T-helper 1 cell treated with Interleukin-12 subunit alpha and Interleukin-12 subunit beta and Interleukin-4 antibody, amounts not matched to agents 30 ng/mL and 1 ng/mL, for 36 hours (primary cell): ENCODE measurements around the gene GBA2. TPM values are rescaled to one million over a fixed set of nuclear protein-coding genes. Genes with fewer than 3 reads are reported as not detected.

Experiments
- intact Hi-C: fragments of 100-400 bp; cut with micrococcal nuclease; formaldehyde crosslinking; loops from one replicate; pipeline ENCODE4 v1.15.1; 2024
- total RNA-seq: library from RNA; stranded (reverse); gene quantifications from 2 replicates; pipeline ENCODE4 v1.2.3, GENCODE V29; 2022

The GBA2 gene
- 61.0 and 63.1 TPM in 2 replicates for total RNA-seq

GRCh38 chr9:35748858-35749514 is at the start of gene GBA2, which contains the start of gene RGP1:
Gene GBA2, minus strand, starts transcription at chr9:35749228. Its CDS starts 524 bp downstream, at chr9:35748704.
Gene RGP1, plus strand, starts transcription at chr9:35749287. Its CDS starts 469 bp downstream, at chr9:35749756.
- intact Hi-C loops = loop anchor here (1.0 kb wide), 9 partner anchors 7 to 1370 kb away; partner anchors contain the start of genes CREB3, HINT2, TLN1 and TMEM8B

DNA sequence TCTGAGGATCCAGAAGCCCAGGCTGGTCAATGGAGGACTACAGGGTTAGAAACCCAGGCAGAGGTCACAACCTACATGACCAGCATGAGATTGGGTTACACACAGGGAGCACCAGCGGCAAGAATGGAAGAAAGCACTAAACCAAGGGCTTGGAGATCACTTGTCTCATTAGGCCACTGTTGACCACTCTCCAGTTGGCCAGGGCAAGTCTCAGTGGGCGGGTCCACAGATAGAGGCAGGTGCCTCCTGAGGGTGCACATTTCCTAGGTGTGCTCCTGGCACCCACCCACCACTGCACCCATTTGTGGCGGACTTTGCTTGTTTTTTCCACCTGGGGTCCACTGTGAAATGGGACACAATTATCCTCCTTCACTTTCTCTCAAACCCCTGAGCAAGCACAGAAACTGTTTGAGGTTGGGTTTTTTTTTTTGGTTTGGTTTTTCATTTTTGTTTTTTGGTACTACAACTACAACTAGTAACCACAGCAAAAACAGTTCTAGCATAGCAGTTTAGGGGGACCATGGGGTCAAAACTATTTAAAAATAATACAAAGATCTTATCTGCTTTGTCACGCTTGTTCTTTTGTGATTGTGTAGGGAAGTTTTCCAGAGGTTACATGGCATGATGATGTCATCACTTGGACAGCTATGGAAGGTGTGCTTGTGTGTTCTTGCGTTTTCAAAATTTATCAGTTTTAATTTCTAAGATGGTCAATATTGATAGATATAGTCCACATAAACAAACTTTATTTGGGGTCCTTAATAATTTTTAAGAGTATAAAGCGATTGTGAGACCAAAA is 48.5 kb upstream of the GBA2 start:
- intact Hi-C loops = no loop called here

DNA sequence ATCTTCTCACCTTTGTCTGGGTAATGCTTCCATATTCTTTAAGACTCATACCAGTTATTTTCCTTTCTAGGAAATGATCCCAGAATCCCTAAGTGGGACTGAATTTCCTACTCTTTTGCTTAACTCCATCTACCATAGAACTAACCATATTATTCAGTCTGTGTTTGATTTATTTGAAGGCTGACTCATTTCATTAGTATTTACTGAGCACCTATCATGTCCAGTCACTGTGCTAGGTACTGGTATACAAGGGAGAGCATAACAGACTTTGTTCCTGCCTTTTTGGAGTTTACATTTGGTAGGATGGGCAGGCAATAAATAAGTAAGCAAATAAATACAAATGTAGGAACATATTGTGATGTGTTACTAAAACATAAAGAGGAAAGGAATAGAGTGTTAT is 46.7 kb upstream of the GBA2 start:
- intact Hi-C loops = no loop called here

- intact Hi-C loops = no loop called here
Observed at GRCh38 chr9:35793461-35793860, 44.4 kb upstream of the GBA2 start.

DNA sequence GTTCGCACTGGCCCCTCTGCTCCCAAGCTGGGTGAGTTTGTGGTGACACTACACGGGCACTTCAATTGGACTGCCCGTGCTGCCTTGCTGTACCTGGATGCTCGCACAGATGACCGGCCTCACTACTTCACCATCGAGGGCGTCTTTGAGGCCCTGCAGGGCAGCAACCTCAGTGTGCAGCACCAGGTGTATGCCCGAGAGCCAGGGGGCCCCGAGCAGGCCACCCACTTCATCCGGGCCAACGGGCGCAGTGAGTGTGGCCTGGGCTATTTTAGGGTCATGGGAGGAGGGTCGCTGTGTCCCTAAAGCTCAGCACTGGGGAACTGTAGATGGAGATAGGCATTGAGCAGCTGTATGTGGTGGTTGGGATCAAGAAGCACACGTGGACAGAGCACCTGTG is 43.8 kb upstream of the GBA2 start:
- intact Hi-C loops = no loop called here

GRCh38 chr9:35792024-35792813 is 43.2 kb upstream of the GBA2 start:
- intact Hi-C loops = no loop called here

DNA sequence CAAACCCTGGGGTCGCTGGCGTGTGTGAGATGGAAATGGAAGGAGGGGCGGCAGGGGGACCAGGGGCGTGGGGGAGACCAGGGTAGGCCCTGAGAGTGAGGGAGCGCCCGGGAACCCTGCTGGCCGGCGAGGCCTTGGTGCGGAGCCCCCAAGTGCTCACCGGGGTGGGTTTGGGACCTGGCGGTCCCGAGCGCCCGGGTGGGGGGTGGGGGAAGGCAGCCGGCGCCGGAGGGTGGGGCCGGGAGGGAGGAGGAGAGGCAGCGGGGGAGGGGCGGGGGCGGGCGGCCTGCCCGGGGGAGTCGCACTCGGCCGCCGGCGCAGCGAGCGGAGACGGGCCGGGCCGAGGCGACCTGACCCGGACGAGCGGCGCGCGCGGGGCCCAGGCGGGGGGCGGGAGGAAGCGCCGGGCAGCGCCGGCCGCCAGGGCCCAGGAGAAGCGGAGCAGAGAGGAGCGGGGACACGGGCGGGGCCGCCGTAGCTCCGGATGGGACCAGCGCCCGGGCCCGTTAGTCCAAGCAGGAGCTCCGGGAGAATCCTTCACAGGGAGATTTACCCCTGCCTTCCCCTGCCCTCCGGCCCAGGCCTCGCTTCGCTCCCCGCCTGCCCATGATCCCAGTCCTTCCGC is 42.4 kb upstream of the GBA2 start, which contains the start of gene NPR2:
Gene NPR2 (plus strand): TSS at position 295 of the 625 bp plus-strand sequence. CDS start 818 bp downstream, outside the sequence.
- intact Hi-C loops = loop anchor here (2.0 kb wide), 1 partner anchor 35 kb away; no protein-coding TSS in a partner anchor

GRCh38 chr9:35790385-35791296 is 41.6 kb upstream of the GBA2 start:
- intact Hi-C loops = loop anchor here (1.0 to 2.0 kb wide), 5 partner anchors 25 to 92 kb away; partner anchors contain the start of gene HINT2

GRCh38 chr9:35790025-35790384 is 41.0 kb upstream of the GBA2 start:
- intact Hi-C loops = loop anchor here (1.0 to 2.0 kb wide), 5 partner anchors 25 to 92 kb away; partner anchors contain the start of gene HINT2

DNA sequence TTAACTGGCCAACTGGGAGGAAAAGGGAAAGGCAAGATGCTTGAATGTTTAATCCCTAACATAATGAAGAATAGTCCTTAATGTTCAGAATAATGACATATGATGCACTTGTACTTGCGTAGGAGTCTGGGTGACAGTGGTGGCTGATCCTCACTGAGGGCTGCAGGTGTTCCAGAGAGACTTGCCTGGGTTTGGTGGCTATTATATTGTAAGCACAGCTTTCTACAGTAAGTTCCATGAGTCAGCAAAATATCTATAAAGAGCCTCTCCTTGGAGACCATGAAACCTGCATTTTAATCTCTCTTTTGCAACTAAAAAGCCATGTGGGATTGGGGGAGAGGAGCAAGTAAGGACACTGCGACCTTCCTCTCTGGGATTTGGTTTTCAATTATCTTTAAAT is 40.5 kb upstream of the GBA2 start:
- intact Hi-C loops = no loop called here

- intact Hi-C loops = no loop called here
Observed at GRCh38 chr9:35783418-35783817, 34.4 kb upstream of the GBA2 start.

GRCh38 chr9:35781066-35781465 is 32.0 kb upstream of the GBA2 start:
- intact Hi-C loops = no loop called here

DNA sequence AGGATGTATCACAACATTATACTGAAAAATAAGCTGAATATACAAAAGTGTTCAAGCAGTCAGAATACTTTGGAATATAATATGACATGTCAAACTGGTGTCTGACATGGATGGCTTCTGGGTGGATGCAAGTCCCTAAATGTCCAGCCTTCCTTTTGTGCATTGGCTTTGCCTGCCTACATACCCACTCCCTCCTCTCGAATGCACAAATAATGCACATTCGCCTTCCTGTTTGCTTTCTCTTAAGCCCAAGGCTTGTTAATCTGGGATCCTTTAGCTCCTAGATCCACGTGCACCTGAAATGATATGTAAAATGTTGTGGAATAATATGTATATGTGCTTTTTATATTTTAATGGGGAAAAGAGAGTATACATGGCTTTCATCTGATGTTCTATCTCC is 29.5 kb upstream of the GBA2 start:
- intact Hi-C loops = no loop called here

- intact Hi-C loops = no loop called here
Observed at GRCh38 chr9:35776018-35776417, 27.0 kb upstream of the GBA2 start.

DNA sequence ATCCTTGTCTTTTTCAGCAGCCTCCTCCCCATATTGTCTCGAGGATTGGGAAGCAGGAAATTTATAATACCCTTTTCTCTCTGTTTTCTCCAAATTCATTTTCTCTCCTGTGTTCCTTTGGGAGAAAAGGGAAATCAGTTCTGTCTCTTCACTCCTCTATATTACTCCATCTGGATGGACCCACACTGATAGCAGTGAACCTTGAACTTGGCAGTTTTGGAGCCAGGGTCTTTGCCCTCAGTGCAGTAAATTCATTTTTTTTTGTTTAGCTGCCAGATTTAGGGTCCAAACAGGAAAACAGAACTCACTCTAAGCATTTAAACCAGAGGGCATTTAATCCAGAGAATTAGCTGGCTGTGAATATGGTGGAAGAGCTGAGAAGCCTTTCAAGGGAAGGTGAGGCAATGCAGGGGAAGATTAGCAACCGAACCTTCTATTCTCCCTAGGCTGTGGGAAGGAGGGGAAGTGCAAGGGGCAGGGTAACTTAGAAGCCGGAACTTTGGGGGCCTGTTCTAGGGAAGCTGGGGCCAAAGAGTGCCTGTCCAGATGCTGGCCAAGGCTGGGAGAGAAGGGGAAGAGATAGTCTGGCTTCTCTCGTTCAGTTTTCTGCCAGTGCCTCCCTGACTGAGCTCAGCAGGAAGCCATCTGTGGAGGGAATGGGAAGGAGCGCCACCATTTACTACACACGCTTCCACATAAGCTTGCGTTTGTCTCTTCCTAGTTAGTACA is 26.0 kb upstream of the GBA2 start:
- intact Hi-C loops = no loop called here

DNA sequence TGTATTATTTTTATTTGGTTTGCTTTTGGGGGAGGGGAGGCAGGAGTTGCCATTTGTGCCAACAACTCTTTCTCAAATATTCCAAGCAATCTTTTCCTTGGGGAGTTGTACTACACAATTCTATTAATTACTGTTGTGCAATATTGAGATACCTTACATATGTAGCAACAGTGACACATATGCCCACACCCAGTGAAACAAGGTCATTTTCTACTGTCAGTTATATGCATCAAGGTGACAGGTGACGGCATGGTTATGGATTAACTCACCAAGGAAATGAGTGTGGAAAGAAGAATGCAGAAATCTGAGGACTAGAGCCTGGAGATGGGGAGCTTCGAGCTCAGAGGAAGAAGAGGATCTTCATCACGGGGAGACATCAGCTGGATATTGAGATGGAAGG is 22.9 kb upstream of the GBA2 start:
- intact Hi-C loops = no loop called here

DNA sequence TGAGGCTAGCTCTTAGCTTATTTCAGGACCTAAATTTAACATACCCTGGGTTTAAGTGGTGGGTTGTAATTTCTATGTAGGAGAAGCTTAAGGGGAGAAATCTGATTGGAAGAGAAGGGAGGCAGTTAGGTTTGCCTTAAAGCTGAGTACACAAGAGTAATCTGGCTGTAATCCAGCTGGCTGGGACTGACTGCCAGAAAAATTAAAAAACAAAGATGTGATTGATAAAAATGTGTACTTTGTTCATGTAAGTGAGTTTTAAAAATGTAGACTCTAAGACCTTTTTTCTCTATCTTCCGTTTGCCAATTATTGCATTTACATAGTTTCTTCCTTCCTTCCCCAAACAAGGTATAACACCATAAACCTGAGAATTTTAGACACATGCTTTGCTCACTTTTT is 22.5 kb upstream of the GBA2 start:
- intact Hi-C loops = no loop called here

DNA sequence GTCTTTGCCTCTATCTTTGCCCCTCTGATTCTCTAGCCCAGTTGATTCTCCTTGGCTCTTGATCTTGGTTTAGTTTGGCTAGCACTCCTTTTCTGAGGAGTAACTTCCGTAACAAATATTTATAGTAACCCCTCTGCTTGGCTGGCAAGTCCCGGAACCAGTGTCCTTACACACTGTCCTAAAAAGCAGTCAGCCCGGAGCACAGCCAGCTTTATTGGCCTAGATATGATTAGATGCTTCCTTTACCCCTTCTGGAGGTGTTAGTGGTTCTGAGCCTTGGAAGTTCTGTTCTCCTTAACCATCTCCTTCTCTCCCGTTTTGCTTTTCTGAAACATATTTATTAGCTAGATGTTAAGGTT is 22.0 kb upstream of the GBA2 start:
- intact Hi-C loops = no loop called here

DNA sequence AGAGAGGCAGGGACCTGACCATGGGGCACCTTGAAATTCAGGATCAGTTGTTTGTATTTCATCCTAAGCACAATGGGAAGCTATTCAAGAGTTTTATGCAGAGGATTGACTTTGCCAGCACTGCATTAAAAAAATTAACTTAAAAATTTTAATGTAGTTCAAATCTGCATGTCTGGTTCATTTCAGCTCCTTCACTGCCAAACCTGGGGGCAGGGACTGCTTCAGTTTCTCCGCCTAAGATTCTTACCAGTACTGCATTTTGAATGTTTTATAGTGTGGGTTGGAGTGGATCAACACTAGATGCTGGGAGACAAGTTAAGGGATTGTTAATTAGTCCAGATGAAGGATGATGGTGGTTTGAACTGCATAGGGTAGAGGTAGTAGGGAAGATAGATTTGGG is 20.7 kb upstream of the GBA2 start:
- intact Hi-C loops = no loop called here
